Hepatocyte (in vitro differentiated cells): Measurements from ENCODE around the gene ENAH.

Source experiments
- CTCF ChIP-seq: fragments of 200-600 bp; sonication (generic); IDR thresholded peaks from 2 replicates; pipeline ENCODE4 v1.5.1; 2016; ENCODE audit warnings: antibody characterized with exemption, mild to moderate bottlenecking; ENCODE audit not compliant: poor library complexity
- EZH2 ChIP-seq: fragments of 200-600 bp; sonication (generic); IDR thresholded peaks from 2 replicates; pipeline ENCODE4 v1.6.1; 2016; ENCODE audit warnings: antibody characterized with exemption, mild to moderate bottlenecking, borderline replicate concordance
- EZH2phosphoT487 ChIP-seq: fragments of 200-600 bp; sonication (generic); IDR thresholded peaks from one replicate; pipeline ENCODE4 v1.6.1; 2018; ENCODE audit warnings: antibody characterized with exemption, mild to moderate bottlenecking, low read depth, moderate library complexity; ENCODE audit not compliant: unreplicated experiment, severe bottlenecking

GRCh38 chr1:225650179-225650578 is 2.7 kb downstream of the ENAH start:
- TF ChIP-seq CTCF, result no peak
- no peak for TF ChIP-seq EZH2
- no peak for TF ChIP-seq EZH2phosphoT487
